ENCODE results near the gene ADO.

- TF ChIP-seq FOXM1 (IDR thresholded peaks at IDR 0.05; ENCODE audit: borderline replicate concordance) (no peak), FOXA1 (IDR thresholded peaks at IDR 0.05) (no peak), ELF4 (IDR thresholded peaks at IDR 0.05) (no peak), BHLHE40 (IDR thresholded peaks at IDR 0.05; ENCODE audit: borderline replicate concordance) (no peak), SUZ12 (IDR thresholded peaks at IDR 0.05) (no peak), ARNT (IDR thresholded peaks at IDR 0.05) (no peak), SP1 (IDR thresholded peaks at IDR 0.05) (no peak), FOXK2 (IDR thresholded peaks at IDR 0.05) (no peak), NFRKB (IDR thresholded peaks at IDR 0.05) (no peak), HDGF (IDR thresholded peaks at IDR 0.05; ENCODE audit: borderline replicate concordance) (no peak), ZNF384 (IDR thresholded peaks at IDR 0.05) (no peak), LEF1 (IDR thresholded peaks at IDR 0.05; ENCODE audit: borderline replicate concordance) (no peak)
Measured at GRCh38 chr10:62851442-62851841, 46.9 kb downstream of the ADO start.

All from HEK293T (cell line).